Cardiac fibroblast (primary cell): ENCODE data around the gene OPRM1.
A peak's percentile ranks its signal among the peaks of the same experiment; 100 is the strongest.

Experiments used
- DNase-seq, 2 donors: peaks; one replicate each; pipeline versions ENCODE4 v3.0.0 to v3.0.0-alpha.2; 2010; ENCODE audit warnings: low read depth in 2 of 2
- H3K4me3 ChIP-seq, 2 donors: replicated peaks in 1 of 2; 1 replicate in 1 of 2; 2 replicates in 1 of 2; pipeline ENCODE4 v1.5.1; 2011; ENCODE audit warnings: low read depth in 2 of 2, low read length in 2 of 2, mild to moderate bottlenecking in 2 of 2, moderate library complexity in 1 of 2
- CTCF ChIP-seq: IDR thresholded peaks from one replicate; pipeline ENCODE4 v1.5.1; 2011; ENCODE audit warnings: low read depth, mild to moderate bottlenecking, low read length, inconsistent platforms

Gene OPRM1

GRCh38 chr6:154247119-154247861, 208.2 kb downstream of the OPRM1 start:
- TF ChIP-seq CTCF = no peak
- no peak for DNase-seq

GRCh38 chr6:154249499-154250298, 210.7 kb downstream of the OPRM1 start:
- no peak for DNase-seq
- no peak overlapping the region for H3K4me3 ChIP-seq
- no peak for TF ChIP-seq CTCF

More at GRCh38 chr6:154247119-154247861, 208.2 kb downstream of the OPRM1 start:
- no peak overlapping the region for H3K4me3 ChIP-seq

GRCh38 chr6:154251116-154251515, 212.1 kb downstream of the OPRM1 start:
- peak in 1 of 2 donors; percentile 23 for DNase-seq
- no peak overlapping the region for H3K4me3 ChIP-seq
- TF ChIP-seq CTCF = no peak

GRCh38 chr6:154252678-154253077, 213.6 kb downstream of the OPRM1 start:
- peak; percentile 10 to 26 for DNase-seq
- TF ChIP-seq CTCF = no peak
- H3K4me3 ChIP-seq = no peak overlapping the region

- no peak for TF ChIP-seq CTCF
- DNase-seq = no peak
- no peak overlapping the region for H3K4me3 ChIP-seq
These were observed 218.0 kb downstream of the OPRM1 start for GRCh38 chr6:154257067-154257466.

GRCh38 chr6:154258064-154258757, 219.2 kb downstream of the OPRM1 start:
- TF ChIP-seq CTCF = no peak
- no peak for DNase-seq
- H3K4me3 ChIP-seq = no peak overlapping the region
